CD4-positive, alpha-beta T cell (primary cell): ENCODE results near the gene MCU. TPM values are rescaled to one million over a fixed set of nuclear protein-coding genes. Genes with fewer than 3 reads are reported as not detected.
"Not testable (repeated sequence)": the region's sequence is repeated elsewhere in the genome, so short reads cannot be mapped to it uniquely, and the experiment has no call there.

ENCODE experiments used
- ATAC-seq: fragments of 200-7000 bp; cut with Tn5 transposase; one replicate; pipeline ENCODE4 v1.10.0; 2022; ENCODE audit warnings: mild to moderate bottlenecking; ENCODE audit not compliant: poor library complexity
- CTCF ChIA-PET: fragments of 350-600 bp; sonication (Branson Sonifier 250); formaldehyde crosslinking; loops from one replicate; lab custom pipeline; 2021; ENCODE audit warnings: antibody characterized with exemption, inconsistent platforms; lab: Charles Lee
- POLR2A ChIA-PET: fragments of 350-600 bp; sonication (Branson Sonifier 250); formaldehyde crosslinking; loops from one replicate; lab custom pipeline; 2021; ENCODE audit warnings: antibody characterized with exemption, inconsistent platforms; lab: Charles Lee
- DNase-seq, 14 experiments: peaks; one replicate each; pipeline ENCODE4 v3.0.0-alpha.2; 2013 to 2020; ENCODE audit warnings: mixed read lengths in 2 of 14
- H3K27ac ChIP-seq, 2 donors: one replicate each; pipeline versions ENCODE4 v1.5.1 to v1.7.0; 2013; ENCODE audit warnings: low read length in 2 of 2, low read depth in 1 of 2, mild to moderate bottlenecking in 1 of 2
- H3K27me3 ChIP-seq, 2 experiments: 1 replicate in 1 of 2; 2 replicates in 1 of 2; pipeline versions ENCODE4 v1.6.1 to v1.7.0; 2013; ENCODE audit warnings: low read length in 2 of 2, control low read depth in 1 of 2, mild to moderate bottlenecking in 1 of 2, moderate library complexity in 1 of 2; ENCODE audit not compliant: insufficient read depth in 2 of 2, control insufficient read depth in 1 of 2
- H3K36me3 ChIP-seq: one replicate; pipeline ENCODE4 v1.6.1; 2013; ENCODE audit warnings: low read length, control low read depth; ENCODE audit not compliant: insufficient read depth
- H3K4me1 ChIP-seq: one replicate; pipeline ENCODE4 v1.6.1; 2013; ENCODE audit warnings: low read length, control low read depth; ENCODE audit not compliant: insufficient read depth
- H3K4me3 ChIP-seq: one replicate; pipeline ENCODE4 v1.5.1; 2013; ENCODE audit warnings: mild to moderate bottlenecking, low read length, moderate library complexity
- H3K9me3 ChIP-seq, 2 experiments: 1 replicate in 1 of 2; 2 replicates in 1 of 2; pipeline versions ENCODE4 v1.6.1 to v1.7.0; 2013; ENCODE audit warnings: low read length in 2 of 2, mild to moderate bottlenecking in 2 of 2, control low read depth in 1 of 2, moderate library complexity in 1 of 2; ENCODE audit not compliant: control insufficient read depth in 1 of 2, insufficient read depth in 1 of 2
- H3K27ac Mint-ChIP-seq: one replicate; pipeline ENCODE4 v1.8.0; 2020; ENCODE audit warnings: mixed read lengths
- H3K27me3 Mint-ChIP-seq: one replicate; pipeline ENCODE4 v1.8.0; 2021; ENCODE audit warnings: mixed read lengths
- H3K36me3 Mint-ChIP-seq: one replicate; pipeline ENCODE4 v1.8.0; 2021; ENCODE audit warnings: low read depth, mixed read lengths
- H3K4me1 Mint-ChIP-seq: one replicate; pipeline ENCODE4 v1.8.0; 2021; ENCODE audit warnings: low read depth, mixed read lengths
- H3K4me3 Mint-ChIP-seq: one replicate; pipeline ENCODE4 v1.8.0; 2020; ENCODE audit warnings: mild to moderate bottlenecking, mixed read lengths
- H3K9me3 Mint-ChIP-seq: one replicate; pipeline ENCODE4 v1.8.0; 2020; ENCODE audit warnings: mixed read lengths
- intact Hi-C, 2 experiments: fragments of 100-400 bp; cut with DNase I in 1 of 2; cut with micrococcal nuclease in 1 of 2; formaldehyde crosslinking; loops; one replicate each; pipeline versions ENCODE4 v1.15.1 to v1.9.0; 2023 to 2025; cut with DNase I, micrococcal nuclease
- total RNA-seq, 174 experiments: library from RNA in 2 of 174; stranded (reverse) in 2 of 174; gene quantifications; one replicate each; pipeline ENCODE4 v1.2.3 and lab custom pipeline; 2021 to 2026
- TF ChIP-seq, protein P1 (sequence below): fragments of 200-600 bp; IDR thresholded peaks from one replicate; pipeline ENCODE4 v1.8.0; 2022; ENCODE audit warnings: antibody characterized with exemption, mild to moderate bottlenecking

Gene MCU
- total RNA-seq, 2 experiments from 2014 or later, result 10.3 to 12.0 TPM

DNA sequence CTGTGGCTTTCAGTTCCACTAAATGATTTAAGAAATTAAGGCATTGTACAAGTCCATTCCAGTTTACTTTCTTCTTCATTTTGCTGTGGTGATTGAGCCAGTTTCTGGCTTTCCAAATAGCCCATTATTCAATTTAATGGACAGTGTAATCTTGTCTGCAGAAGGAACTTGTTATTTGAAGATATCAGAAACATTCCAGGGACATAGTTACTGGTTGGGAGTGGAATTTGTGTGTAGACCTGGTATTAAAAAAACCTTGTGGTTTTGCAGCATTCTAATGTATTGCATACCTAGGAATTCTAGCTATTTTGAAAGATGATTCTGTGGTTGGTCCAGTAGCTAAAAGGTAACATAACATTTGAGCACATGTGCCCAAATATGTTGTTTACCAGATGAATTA, 72.2 kb downstream of the MCU start:
- Histone ChIP-seq H3K27ac (no peak overlapping the region), H3K27me3 (no peaks in the 10 kb centered on the region), H3K9me3 (peaks cover 3 to 10% of the 10 kb centered on the region in 2 experiments), H3K4me3 (no peak overlapping the region), H3K4me1 (no peaks in the 10 kb centered on the region), H3K36me3 (no peaks in the 10 kb centered on the region)
- Mint-ChIP-seq H3K27ac (no peak overlapping the region), H3K27me3 (no peaks in the 10 kb centered on the region), H3K36me3 (peaks cover 45% of the 10 kb centered on the region), H3K4me1 (peaks cover 4% of the 10 kb centered on the region), H3K9me3 (peaks cover 4% of the 10 kb centered on the region), H3K4me3 (no peak overlapping the region)
- ATAC-seq (no peak), DNase-seq (no peak)
- intact Hi-C loops, result no loop called here
- ChIA-PET POLR2A (no interaction called here), CTCF (no interaction called here)
- TF ChIP-seq, protein P1, sequence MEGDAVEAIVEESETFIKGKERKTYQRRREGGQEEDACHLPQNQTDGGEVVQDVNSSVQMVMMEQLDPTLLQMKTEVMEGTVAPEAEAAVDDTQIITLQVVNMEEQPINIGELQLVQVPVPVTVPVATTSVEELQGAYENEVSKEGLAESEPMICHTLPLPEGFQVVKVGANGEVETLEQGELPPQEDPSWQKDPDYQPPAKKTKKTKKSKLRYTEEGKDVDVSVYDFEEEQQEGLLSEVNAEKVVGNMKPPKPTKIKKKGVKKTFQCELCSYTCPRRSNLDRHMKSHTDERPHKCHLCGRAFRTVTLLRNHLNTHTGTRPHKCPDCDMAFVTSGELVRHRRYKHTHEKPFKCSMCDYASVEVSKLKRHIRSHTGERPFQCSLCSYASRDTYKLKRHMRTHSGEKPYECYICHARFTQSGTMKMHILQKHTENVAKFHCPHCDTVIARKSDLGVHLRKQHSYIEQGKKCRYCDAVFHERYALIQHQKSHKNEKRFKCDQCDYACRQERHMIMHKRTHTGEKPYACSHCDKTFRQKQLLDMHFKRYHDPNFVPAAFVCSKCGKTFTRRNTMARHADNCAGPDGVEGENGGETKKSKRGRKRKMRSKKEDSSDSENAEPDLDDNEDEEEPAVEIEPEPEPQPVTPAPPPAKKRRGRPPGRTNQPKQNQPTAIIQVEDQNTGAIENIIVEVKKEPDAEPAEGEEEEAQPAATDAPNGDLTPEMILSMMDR, result no peak

DNA sequence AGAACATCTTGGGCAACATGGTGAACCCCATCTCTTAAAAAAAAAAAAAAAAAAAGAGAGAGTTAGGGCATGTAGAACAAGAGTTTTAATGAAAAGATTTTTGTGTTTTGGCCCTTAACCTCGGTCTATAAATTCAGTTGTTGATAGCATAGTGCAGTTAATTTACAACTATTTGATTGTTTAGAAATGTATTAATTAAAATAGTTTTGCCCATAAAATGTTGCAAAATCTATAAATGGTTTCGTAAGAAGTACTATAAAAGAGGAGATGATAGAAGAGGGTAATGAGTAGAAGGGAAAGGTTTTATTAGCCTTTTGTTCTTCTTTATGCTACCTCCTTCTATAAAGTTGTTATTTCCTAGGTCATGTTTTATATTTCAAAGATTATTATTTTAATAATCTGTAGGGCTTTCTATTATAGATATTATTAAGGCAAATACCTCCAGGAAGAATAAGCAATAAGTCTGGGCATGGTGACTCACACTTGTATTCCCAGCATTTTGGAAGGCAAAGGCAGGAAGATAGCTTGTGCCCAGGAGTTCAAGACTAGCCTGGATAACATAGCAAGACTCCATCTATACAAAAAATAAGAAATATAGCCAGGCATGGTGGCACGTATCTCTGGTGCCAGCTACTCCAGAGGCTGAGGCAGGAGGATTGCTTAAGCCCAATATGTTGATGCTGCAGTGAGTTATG, 73.3 kb downstream of the MCU start:
- POLR2A ChIA-PET, result no interaction called here
- ATAC-seq, result no peak
- H3K27ac Mint-ChIP-seq, result no peak overlapping the region

DNA sequence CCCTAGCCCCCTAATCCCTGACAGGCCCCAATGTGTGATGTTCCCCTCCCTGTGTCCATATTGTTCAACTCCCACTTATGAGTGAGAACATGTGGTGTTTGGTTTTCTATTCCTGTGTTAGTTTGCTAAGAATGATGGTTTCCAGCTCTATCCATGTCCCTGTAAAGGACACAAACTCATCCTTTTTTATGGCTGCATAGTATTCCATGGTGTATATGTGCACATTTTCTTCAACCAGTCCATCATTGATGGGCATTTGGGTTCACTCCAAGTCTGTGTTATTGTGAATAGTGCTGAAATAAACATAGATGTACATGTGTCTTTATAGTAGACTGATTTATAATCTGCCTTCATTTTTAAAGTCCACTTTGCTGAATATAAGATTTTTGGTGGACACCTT, 79.3 kb downstream of the MCU start:
- H3K27me3 Mint-ChIP-seq, intact Hi-C loops, H3K27me3 ChIP-seq, H3K4me3 ChIP-seq, H3K36me3 ChIP-seq, DNase-seq, H3K4me3 Mint-ChIP-seq, H3K27ac Mint-ChIP-seq, H3K4me1 ChIP-seq, H3K27ac ChIP-seq, ATAC-seq, CTCF ChIA-PET: not testable (repeated sequence)
- H3K4me1 Mint-ChIP-seq, result peaks cover 23% of the 10 kb centered on the region
- POLR2A ChIA-PET, result interaction anchor here (0.6 kb wide), 1 partner anchor 15 kb away, joined by 3 read pairs; no protein-coding TSS in a partner anchor
- H3K36me3 Mint-ChIP-seq, result peaks cover 66% of the 10 kb centered on the region
- peaks cover 17% of the 10 kb centered on the region for H3K9me3 Mint-ChIP-seq
- peaks cover 10 to 17% of the 10 kb centered on the region in 2 experiments for H3K9me3 ChIP-seq

More for the DNA sequence above, 73.3 kb downstream of the MCU start:
- Histone ChIP-seq H3K36me3 (no peaks in the 10 kb centered on the region), H3K4me1 (no peaks in the 10 kb centered on the region), H3K27ac (no peak overlapping the region), H3K4me3 (no peak overlapping the region), H3K9me3 (peaks cover 3 to 17% of the 10 kb centered on the region in 2 experiments), H3K27me3 (no peaks in the 10 kb centered on the region)
- no peak for DNase-seq
- H3K27me3 Mint-ChIP-seq, result no peaks in the 10 kb centered on the region
- TF ChIP-seq, protein P1, result no peak
- H3K36me3 Mint-ChIP-seq, result peaks cover 55% of the 10 kb centered on the region
- CTCF ChIA-PET, result interaction anchor here (0.6 kb wide), 1 partner anchor 43 kb away, joined by 3 read pairs; no protein-coding TSS in a partner anchor
- H3K4me1 Mint-ChIP-seq, result peaks cover 4% of the 10 kb centered on the region
- H3K9me3 Mint-ChIP-seq, result peaks cover 4% of the 10 kb centered on the region
- no peak overlapping the region for H3K4me3 Mint-ChIP-seq
- intact Hi-C loops, result no loop called here
